PC-3 (cell line): ENCODE measurements around the gene RNF11. TPM values are rescaled to one million over a fixed set of nuclear protein-coding genes. Genes with fewer than 3 reads are reported as not detected.
A peak's percentile ranks its signal among the peaks of the same experiment; 100 is the strongest.
"Not testable (repeated sequence)": the region's sequence is repeated elsewhere in the genome, so short reads cannot be mapped to it uniquely, and the experiment has no call there.

Experiments used
- ATAC-seq: fragments of 200-7000 bp; cut with Tn5 transposase; 2 replicates; pipeline ENCODE4 v1.9.1; 2020; ENCODE audit warnings: mild to moderate bottlenecking, moderate library complexity
- BruUV-seq: library from RNA; stranded (reverse); fragments of 400-500 nt; replicated peaks from 2 replicates; lab custom pipeline; 2021; lab: Mats Ljungman, UMichigan
- CTCF ChIA-PET: fragments of 300-600 bp; sonication (Branson Sonifier 250); formaldehyde crosslinking; loops from one replicate; lab custom pipeline; 2022; ENCODE audit warnings: antibody characterized with exemption; lab: Charles Lee
- POLR2A ChIA-PET: fragments of 300-600 bp; sonication (Branson Sonifier 250); formaldehyde crosslinking; loops from one replicate; lab custom pipeline; 2022; ENCODE audit warnings: antibody characterized with exemption; ENCODE audit not compliant: unreplicated experiment; lab: Charles Lee
- DNase-seq: peaks from one replicate; pipeline ENCODE4 v3.0.0-alpha.2; 2015
- H2AFZ ChIP-seq: fragments of 300-600 bp; sonication (generic); 2 replicates; pipeline ENCODE4 v1.6.0; 2016; ENCODE audit warnings: antibody characterized with exemption, low read length
- H3F3A ChIP-seq: fragments of 300-600 bp; sonication (generic); one replicate; pipeline ENCODE4 v1.6.0; 2017; ENCODE audit warnings: antibody characterized with exemption, low read length, control low read depth, mild to moderate bottlenecking; ENCODE audit not compliant: unreplicated experiment
- H3K27ac ChIP-seq: fragments of 300-600 bp; sonication (generic); 2 replicates; pipeline ENCODE4 v1.5.1; 2016; ENCODE audit warnings: mild to moderate bottlenecking, low read length
- H3K27me3 ChIP-seq: fragments of 300-600 bp; sonication (generic); 2 replicates; pipeline ENCODE4 v1.6.1; 2016; ENCODE audit warnings: low read length, mixed read lengths
- H3K36me3 ChIP-seq: fragments of 300-600 bp; sonication (generic); 2 replicates; pipeline ENCODE4 v1.6.1; 2016; ENCODE audit warnings: low read depth, mixed run types, low read length, mixed read lengths
- H3K4me1 ChIP-seq: fragments of 300-600 bp; sonication (generic); 2 replicates; pipeline ENCODE4 v1.5.1; 2016; ENCODE audit warnings: low read length; ENCODE audit not compliant: insufficient read depth
- H3K4me2 ChIP-seq: fragments of 300-600 bp; sonication (generic); 2 replicates; pipeline ENCODE4 v1.6.0; 2016; ENCODE audit warnings: low read length
- H3K4me3 ChIP-seq: fragments of 300-600 bp; sonication (generic); 2 replicates; pipeline ENCODE4 v1.5.1; 2016; ENCODE audit warnings: mild to moderate bottlenecking, low read length, mixed read lengths
- H3K79me2 ChIP-seq: fragments of 300-600 bp; sonication (generic); 2 replicates; pipeline ENCODE4 v1.6.1; 2017; ENCODE audit warnings: low read length, mixed read lengths
- H3K9ac ChIP-seq: fragments of 300-600 bp; sonication (generic); 2 replicates; pipeline ENCODE4 v1.6.0; 2016; ENCODE audit warnings: mild to moderate bottlenecking, low read length
- H3K9me2 ChIP-seq: fragments of 300-600 bp; sonication (generic); replicated peaks from 2 replicates; pipeline ENCODE4 v1.6.1; 2016; ENCODE audit warnings: mixed run types, low read length, mixed read lengths
- H3K9me3 ChIP-seq: fragments of 300-600 bp; sonication (generic); 2 replicates; pipeline ENCODE4 v1.6.1; 2016; ENCODE audit warnings: low read length, mixed read lengths
- H4K20me1 ChIP-seq: fragments of 300-600 bp; sonication (generic); 2 replicates; pipeline ENCODE4 v1.6.1; 2016; ENCODE audit warnings: low read length, mixed read lengths
- CTCF ChIP-seq: fragments of 300-600 bp; sonication (generic); conservative IDR thresholded peaks from 2 replicates; pipeline ENCODE4 v1.5.1; 2017; ENCODE audit warnings: antibody characterized with exemption, low read depth, mild to moderate bottlenecking, low read length
- EZH2 ChIP-seq: fragments of 300-600 bp; sonication (generic); IDR thresholded peaks from one replicate; pipeline ENCODE4 v1.6.1; 2017; ENCODE audit warnings: antibody characterized with exemption, mild to moderate bottlenecking, low read length; ENCODE audit not compliant: unreplicated experiment
- EZH2phosphoT487 ChIP-seq: fragments of 300-600 bp; sonication (generic); IDR thresholded peaks from 2 replicates; pipeline ENCODE4 v1.6.1; 2018; ENCODE audit warnings: mild to moderate bottlenecking, antibody characterized with exemption, low read length, borderline replicate concordance
- intact Hi-C: fragments of 100-400 bp; cut with micrococcal nuclease; formaldehyde crosslinking; loops from 2 replicates; pipeline ENCODE4 v1.9.0; 2023
- total RNA-seq: library from RNA; depleted of rRNA; stranded (reverse); fragments of >200 nt; gene quantifications from 2 replicates; pipeline ENCODE4 v1.2.3, GENCODE V29; 2014

RNF11 gene
- total RNA-seq, 1 experiment from 2014 or later: 169 TPM

- BruUV-seq: no TSS peak
- no peak for TF ChIP-seq EZH2phosphoT487
- TF ChIP-seq EZH2: no peak
- TF ChIP-seq CTCF: no peak
- Histone ChIP-seq H2AFZ (no peak overlapping the region), H3K36me3 (no peaks in the 10 kb centered on the region), H4K20me1 (no peaks in the 10 kb centered on the region), H3F3A (no peaks in the 10 kb centered on the region), H3K4me2 (no peak overlapping the region), H3K79me2 (no peaks in the 10 kb centered on the region), H3K9ac (no peak overlapping the region), H3K4me1 (peaks cover 5% of the 10 kb centered on the region), H3K9me3 (no peaks in the 10 kb centered on the region), H3K27me3 (no peaks in the 10 kb centered on the region), H3K9me2 (no peaks in the 10 kb centered on the region), H3K4me3 (no peak overlapping the region), H3K27ac (no peak overlapping the region)
- DNase-seq (no peak), ATAC-seq (no peak)
- ChIA-PET CTCF (no interaction called here), POLR2A (no interaction called here)
- intact Hi-C loops: no loop called here
Measured at GRCh38 chr1:51222809-51223208, 13.3 kb upstream of the RNF11 start.

GRCh38 chr1:51224255-51224654 is 11.8 kb upstream of the RNF11 start:
- Histone ChIP-seq H3K4me2 (no peak overlapping the region), H3K79me2 (no peaks in the 10 kb centered on the region), H3F3A (no peaks in the 10 kb centered on the region), H3K4me3 (no peak overlapping the region), H4K20me1 (no peaks in the 10 kb centered on the region), H3K9ac (no peak overlapping the region), H2AFZ (no peak overlapping the region), H3K4me1 (peaks cover 15% of the 10 kb centered on the region), H3K27me3 (no peaks in the 10 kb centered on the region), H3K36me3 (no peaks in the 10 kb centered on the region), H3K9me3 (no peaks in the 10 kb centered on the region), H3K9me2 (no peaks in the 10 kb centered on the region), H3K27ac (no peak overlapping the region)
- intact Hi-C loops: no loop called here
- POLR2A ChIA-PET: no interaction called here
- CTCF ChIA-PET: no interaction called here
- no peak for ATAC-seq
- TF ChIP-seq EZH2phosphoT487 (no peak), EZH2 (no peak), CTCF (no peak)
- BruUV-seq: no TSS peak
- no peak for DNase-seq

- H3K27me3 ChIP-seq, H4K20me1 ChIP-seq, BruUV-seq, H2AFZ ChIP-seq, H3K4me2 ChIP-seq, intact Hi-C loops, H3K9me2 ChIP-seq, H3F3A ChIP-seq, H3K9me3 ChIP-seq, DNase-seq, H3K36me3 ChIP-seq, CTCF ChIA-PET, H3K9ac ChIP-seq, H3K4me3 ChIP-seq, H3K27ac ChIP-seq, ATAC-seq, H3K79me2 ChIP-seq: not testable (repeated sequence)
- POLR2A ChIA-PET: interaction anchor here (0.6 kb wide), 1 partner anchor 32 kb away, joined by 3 read pairs; no protein-coding TSS in a partner anchor
- peaks cover 10% of the 10 kb centered on the region for H3K4me1 ChIP-seq
Measured at GRCh38 chr1:51227231-51227960, 8.7 kb upstream of the RNF11 start.

GRCh38 chr1:51228471-51228870 is 7.6 kb upstream of the RNF11 start:
- H3K9me3 ChIP-seq, H2AFZ ChIP-seq, intact Hi-C loops, H3K4me3 ChIP-seq, POLR2A ChIA-PET, H3K9ac ChIP-seq, H3K79me2 ChIP-seq, H3K27me3 ChIP-seq, CTCF ChIA-PET, H4K20me1 ChIP-seq, H3F3A ChIP-seq, H3K27ac ChIP-seq, ATAC-seq, BruUV-seq, H3K36me3 ChIP-seq, H3K9me2 ChIP-seq: not testable (repeated sequence)
- DNase-seq: peak; percentile 66
- peaks cover 10% of the 10 kb centered on the region for H3K4me1 ChIP-seq
- 0 out of 2 replicates have a peak overlapping the region, but pooled peaks have one; percentile 31 for H3K4me2 ChIP-seq
